Omental fat pad (tissue), 4 donors: ENCODE results near the gene PPP1R1B. TPM values are rescaled to one million over a fixed set of nuclear protein-coding genes. Genes with fewer than 3 reads are reported as not detected.

Source experiments
- ATAC-seq: fragments of 150-250 bp; one replicate; pipeline ENCODE4 v1.9.1; 2016; ENCODE audit warnings: mild to moderate bottlenecking, moderate library complexity; ENCODE audit not compliant: low FRiP score
- DNase-seq: peaks from one replicate; pipeline ENCODE4 v3.0.0-alpha.2; 2019; ENCODE audit warnings: low spot score
- CTCF ChIP-seq, 3 donors: fragments of 450-650 bp; IDR thresholded peaks; one replicate each; pipeline ENCODE4 v1.5.1; 2016 to 2017; ENCODE audit warnings: antibody characterized with exemption in 3 of 3, mild to moderate bottlenecking in 3 of 3, moderate library complexity in 2 of 3
- total RNA-seq, 4 donors: library from RNA; depleted of rRNA; stranded (reverse); fragments of >200 nt; gene quantifications; one replicate each; pipeline ENCODE4 v1.1.0, GENCODE V29; 2016

Gene PPP1R1B
- total RNA-seq, 4 donors from 2014 or later = 13.9 to 27.0 (median 19.1) TPM

- no peak for DNase-seq
Measured at GRCh38 chr17:39600997-39601597, 25.7 kb upstream of the PPP1R1B start.

GRCh38 chr17:39601758-39602532 lies 24.8 kb upstream of the PPP1R1B start:
- no peak for TF ChIP-seq CTCF (IDR thresholded peaks at IDR 0.05)
- ATAC-seq (no peak), DNase-seq (no peak)

More at GRCh38 chr17:39600997-39601597, 25.7 kb upstream of the PPP1R1B start:
- TF ChIP-seq CTCF (IDR thresholded peaks at IDR 0.05) = no peak
- ATAC-seq = no peak

GRCh38 chr17:39602533-39603303 lies 24.0 kb upstream of the PPP1R1B start:
- DNase-seq (no peak), ATAC-seq (no peak)
- TF ChIP-seq CTCF (IDR thresholded peaks at IDR 0.05) = no peak

- TF ChIP-seq CTCF (IDR thresholded peaks at IDR 0.05) = no peak
- DNase-seq (no peak), ATAC-seq (no peak)
Measured at GRCh38 chr17:39603304-39604016, 23.3 kb upstream of the PPP1R1B start.

- ATAC-seq (no peak), DNase-seq (no peak)
- no peak for TF ChIP-seq CTCF (IDR thresholded peaks at IDR 0.05)
Measured at GRCh38 chr17:39604911-39605491, 21.8 kb upstream of the PPP1R1B start.
